Activated gamma-delta T cell treated with anti-CD3 and anti-CD28 coated beads, Interleukin-2, amount 50 U/mL, for 16 hours (primary cell): ENCODE data around the gene ANGPTL4.
"Not testable (repeated sequence)": the region's sequence is repeated elsewhere in the genome, so short reads cannot be mapped to it uniquely, and the experiment has no call there.

Source experiments
- DNase-seq: peaks from one replicate; pipeline ENCODE4 v3.0.0-alpha.2; 2020; ENCODE audit warnings: low read depth

ANGPTL4 gene

DNA sequence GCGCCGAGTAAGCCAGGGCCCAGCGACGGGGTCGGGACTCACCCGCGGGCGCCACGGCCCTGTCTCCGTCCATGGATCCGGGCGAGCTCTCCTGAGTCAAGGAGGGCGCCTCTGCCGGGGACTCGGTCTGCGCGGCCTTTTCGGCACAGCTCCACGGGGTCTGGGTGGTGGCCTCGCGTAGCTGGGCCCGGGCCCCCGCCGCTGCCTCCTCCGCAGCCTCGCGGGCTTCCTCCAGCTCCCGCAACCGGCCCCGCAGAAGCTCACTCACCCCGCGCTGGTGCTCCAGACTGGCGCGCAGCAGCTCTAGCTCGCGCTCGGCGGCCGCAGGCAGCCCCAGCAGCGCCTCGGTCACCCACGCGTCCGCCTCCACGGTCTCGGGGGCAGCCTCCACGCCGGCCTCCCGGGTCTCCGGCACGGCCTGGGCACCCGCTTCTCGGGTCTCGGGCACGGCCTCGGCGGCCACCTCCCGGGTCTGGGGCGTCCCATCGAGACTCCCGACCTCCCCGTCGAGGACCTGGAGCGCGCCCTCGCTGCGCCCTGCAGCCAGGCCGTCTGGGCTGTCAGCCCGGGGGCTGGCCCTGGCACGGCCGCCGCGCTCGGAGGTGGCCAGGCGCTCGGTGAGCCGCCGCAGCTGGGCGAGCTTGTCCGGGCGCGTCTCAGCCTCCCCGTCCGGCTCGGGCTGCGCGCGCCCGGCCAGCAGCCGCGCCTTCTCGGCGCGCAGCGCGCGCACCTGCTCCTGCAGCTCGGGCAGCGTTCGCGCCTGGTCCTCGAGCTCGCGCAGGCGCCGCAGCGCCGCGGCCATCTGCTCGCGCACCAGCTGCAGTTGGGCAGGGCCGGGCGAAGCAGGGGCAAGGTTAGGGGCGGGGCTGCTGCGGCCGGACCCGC lies 29.3 kb upstream of the ANGPTL4 start:
- no peak for DNase-seq

DNA sequence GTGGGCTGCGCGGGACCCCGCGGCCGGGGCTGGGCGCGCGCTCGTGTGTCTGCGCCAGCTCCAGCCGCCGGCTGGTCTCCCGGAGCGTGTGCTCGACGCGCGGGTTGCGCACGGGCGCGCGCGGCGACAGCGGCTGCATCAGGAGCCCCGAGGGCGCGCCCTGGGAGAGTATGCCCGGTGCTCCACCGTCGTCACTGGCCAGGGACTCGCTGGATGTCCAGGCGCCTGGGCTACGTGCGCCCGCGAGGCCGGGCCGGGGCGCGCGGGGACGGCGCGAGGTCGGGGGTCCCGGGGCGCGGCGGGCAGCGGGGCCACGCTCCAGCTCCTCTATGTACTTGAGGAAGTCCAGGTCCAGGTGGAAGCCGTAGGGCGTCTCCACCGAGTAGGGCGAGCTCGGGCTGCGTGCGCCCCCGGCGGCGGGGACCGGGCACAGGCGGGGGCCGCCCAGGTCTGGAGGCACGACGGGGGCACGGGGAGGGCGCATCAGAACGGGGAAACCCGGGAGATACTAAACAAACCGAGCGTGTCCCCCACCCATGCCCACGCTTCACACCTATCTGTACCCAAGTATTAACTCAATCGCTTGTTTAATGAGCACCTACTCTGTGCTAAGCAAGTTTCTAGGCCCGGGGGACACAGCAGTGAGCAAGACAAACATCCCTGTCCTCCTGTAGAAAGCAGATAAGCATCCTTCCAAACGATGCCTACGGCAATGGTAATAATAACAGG lies 28.4 kb upstream of the ANGPTL4 start:
- no peak for DNase-seq

DNA sequence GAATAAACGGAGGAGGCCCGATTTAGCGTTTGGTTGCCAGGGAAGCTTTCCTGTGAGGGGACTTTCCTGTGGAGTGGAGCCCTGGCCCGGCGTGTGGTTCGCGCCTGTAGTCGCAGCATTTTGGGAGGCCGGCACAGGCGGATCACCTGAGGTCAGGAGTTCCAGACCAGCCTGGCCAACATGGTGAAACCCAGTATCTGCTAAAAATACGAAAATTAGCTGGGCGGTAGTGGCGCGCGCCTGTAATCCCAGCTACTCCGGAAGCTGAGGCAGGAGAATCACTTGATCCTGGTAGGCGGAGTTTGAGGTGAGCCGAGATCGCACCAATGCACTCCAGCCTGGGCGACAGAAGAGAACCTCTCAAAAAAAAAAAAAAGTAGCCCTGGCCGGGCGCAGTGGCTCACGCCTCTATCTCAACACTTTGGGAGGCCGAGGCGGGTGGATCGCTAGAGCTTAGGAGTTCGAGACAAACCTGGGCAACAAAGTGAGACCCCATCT lies 27.8 kb upstream of the ANGPTL4 start:
- no peak for DNase-seq

DNA sequence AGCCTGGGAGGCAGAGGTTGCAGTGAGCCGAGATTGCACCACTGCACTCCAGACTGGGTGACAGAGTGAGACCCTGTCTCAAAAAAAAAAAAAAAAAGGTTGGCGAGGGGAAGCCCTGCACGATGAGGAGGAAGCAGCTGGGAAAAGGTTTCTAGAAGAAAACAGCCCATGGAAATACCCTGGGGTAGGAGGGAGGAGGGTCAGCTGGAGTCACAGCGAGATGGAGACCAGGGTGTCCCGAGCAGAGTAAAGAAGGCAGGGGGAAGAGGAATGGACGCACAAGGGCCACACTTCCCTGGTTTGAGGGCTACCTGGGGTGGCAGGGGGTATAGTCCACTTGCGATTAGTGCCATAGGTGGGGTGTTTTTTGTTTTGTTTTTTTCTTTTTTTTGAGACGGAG lies 27.3 kb upstream of the ANGPTL4 start:
- DNase-seq: no peak

DNA sequence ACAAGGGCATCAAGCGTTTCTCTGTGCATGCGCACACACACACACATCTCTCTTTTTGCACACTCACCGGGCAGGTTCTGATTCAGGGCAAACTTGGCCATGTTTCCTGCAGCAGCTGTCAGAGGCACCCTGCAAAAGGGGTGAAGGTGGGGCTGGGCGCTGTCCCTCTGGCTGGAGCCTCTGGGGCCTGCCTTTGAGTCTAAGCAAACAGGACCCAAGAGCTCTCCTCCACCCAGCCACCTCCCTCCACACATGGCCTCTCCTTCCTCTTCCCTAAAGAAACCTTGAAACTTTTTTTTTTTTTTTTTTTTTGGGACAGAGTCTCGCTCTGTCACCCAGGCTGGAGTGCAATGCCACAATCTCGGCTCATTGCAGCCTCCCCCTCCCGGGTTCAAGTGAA lies 26.2 kb upstream of the ANGPTL4 start:
- DNase-seq: no peak

DNA sequence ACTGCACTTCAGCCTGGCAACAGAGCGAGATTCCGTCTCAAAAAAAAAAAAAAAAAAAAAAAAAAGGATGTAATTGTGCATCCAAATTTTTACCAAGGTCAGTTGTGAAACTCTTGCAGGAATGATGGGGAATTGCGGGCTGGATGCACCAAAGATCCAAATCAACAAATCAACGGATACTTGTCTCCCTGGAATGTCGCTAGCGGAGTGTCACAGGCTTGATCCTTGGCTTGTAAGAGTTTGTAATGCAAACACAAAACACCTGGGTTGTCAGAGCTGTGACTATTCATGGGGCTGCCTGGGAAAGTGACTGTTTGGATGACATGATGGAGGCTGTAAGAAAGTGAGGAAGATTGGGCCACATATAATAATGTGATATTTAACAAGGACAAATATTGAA lies 25.1 kb upstream of the ANGPTL4 start:
- DNase-seq: no peak

DNA sequence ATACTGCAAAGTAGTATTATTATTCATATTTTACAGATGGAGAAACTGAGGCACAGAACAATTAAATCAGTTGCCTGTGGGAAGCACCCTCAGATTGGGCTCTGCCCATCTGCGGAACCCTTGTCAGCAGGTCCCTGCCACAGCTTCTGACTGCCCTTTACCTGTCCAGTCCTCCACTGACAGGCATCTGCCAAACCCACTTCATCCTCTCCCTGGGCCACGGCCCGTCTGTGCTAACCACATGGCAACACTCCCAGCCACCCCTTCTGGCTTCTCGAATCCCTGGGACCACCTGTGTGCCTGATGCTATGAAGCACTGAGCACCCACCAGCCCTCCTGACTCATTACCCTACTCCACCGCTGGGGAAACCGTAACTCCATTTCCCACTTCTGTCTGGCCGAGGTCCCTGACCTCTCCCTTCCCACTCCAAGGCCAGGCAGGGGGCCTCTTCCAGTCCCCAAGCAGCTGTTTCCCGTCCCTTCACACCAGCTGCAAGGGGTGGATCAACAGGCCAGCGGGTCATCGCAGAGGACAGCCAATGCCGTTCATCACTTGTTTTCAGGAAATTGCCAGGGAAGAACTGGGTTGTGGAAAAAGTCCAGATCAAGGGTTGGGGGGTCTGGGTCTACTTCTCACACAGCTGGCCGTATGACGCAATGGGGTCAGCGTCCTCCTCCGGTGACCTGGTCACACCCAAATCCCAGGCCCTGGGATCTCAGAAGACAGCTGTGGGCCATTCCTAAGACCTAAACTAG lies 23.4 kb upstream of the ANGPTL4 start:
- DNase-seq: no peak

DNA sequence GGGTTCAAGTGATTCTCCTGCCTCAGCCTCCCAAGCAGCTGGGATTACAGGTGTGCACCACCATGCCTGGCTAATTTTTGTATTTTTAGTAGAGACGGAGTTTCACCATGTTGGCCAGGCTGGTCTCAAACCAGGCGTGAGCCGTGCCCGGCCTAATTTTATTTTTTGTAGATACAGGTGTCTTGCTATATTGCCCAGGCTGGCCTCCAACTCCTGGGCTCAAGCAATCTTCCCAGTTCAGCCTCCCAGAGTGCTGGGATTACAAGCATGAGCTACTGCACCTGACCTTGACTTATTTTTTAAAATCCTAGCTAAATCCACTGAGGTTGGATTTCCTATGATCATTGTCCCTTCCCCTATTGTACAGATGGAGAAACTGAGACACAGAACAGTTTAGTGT lies 22.5 kb upstream of the ANGPTL4 start:
- not testable (repeated sequence) for DNase-seq

DNA sequence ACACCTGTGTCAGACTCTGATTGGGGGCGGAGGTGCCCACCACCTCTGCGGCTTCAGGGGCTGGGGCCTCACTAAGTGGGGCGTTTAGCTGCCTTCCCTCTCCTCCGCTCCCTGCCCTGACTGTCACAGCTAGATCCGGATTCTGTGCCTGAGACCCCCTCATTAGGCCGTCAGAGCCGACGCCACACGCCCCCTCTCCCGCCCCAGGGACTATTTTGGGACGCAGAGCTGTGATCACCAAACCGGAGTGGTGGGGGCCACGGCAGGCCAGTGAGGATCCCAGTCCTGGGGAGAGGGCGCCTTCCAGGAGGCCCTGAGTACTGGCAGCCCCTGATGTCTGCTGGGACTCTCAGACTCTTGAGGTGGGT lies 21.7 kb upstream of the ANGPTL4 start:
- DNase-seq: no peak

DNA sequence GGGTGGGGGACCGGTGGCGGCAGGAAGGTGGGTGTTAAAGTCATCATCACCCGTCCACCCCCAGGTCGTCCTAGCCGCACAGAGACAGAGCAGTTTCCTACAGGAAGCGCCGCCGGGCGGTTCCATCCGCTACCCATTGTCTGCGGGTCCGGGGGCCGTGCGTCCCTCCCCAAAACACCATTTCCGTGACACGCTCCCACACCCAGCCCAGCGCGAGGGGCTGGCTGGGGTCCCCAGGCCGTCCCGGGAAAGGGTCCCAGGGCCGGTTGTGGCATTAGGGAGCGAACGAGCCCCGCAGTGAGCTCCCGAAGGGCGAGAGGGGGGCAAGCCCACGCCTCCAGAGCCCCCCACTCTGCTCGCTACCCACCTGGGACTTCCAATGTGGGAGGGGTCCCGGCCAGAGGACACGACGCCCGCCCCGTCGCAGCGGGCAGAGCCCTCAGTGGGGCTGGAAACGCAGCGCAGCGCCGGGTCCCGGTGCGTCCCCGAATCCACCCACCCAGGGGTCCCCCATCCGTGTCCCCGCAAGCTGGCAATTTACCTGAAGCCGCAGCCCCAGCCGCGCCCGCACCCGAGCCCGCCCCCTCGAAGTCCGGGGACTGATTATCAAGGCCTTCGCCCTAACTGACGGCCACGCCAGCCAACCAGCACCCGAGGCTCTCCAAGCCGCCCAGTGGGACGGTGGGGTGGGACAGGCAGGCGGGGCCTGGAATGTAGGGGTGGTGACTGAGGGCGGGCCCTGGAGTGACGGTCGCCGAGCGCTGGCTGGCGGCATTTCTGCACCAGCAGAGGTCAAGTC lies 21.1 kb upstream of the ANGPTL4 start, which contains the start of gene KANK3:
Gene KANK3 (minus strand): TSS at position 579 of the 799 bp plus-strand sequence. CDS start 5,434 bp downstream, outside the sequence.
- peak; percentile 91 for DNase-seq

DNA sequence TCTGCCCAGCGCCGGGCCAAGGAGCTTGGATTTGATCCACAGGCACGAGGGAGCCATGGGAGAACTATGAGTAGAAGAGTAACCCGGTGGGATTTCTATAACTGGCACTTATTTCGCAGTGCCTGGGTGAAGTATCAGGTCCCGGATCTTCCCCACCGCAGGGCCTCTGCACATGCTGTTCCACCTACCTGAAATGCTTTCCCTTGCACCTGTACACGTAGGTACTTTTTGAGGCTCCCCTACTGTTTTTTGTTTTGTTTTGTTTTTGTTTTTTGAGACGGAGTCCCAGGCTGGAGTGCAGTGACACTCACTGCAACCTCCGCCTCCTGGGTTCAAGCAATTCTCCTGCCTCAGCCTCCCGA lies 20.5 kb upstream of the ANGPTL4 start:
- DNase-seq: no peak

DNA sequence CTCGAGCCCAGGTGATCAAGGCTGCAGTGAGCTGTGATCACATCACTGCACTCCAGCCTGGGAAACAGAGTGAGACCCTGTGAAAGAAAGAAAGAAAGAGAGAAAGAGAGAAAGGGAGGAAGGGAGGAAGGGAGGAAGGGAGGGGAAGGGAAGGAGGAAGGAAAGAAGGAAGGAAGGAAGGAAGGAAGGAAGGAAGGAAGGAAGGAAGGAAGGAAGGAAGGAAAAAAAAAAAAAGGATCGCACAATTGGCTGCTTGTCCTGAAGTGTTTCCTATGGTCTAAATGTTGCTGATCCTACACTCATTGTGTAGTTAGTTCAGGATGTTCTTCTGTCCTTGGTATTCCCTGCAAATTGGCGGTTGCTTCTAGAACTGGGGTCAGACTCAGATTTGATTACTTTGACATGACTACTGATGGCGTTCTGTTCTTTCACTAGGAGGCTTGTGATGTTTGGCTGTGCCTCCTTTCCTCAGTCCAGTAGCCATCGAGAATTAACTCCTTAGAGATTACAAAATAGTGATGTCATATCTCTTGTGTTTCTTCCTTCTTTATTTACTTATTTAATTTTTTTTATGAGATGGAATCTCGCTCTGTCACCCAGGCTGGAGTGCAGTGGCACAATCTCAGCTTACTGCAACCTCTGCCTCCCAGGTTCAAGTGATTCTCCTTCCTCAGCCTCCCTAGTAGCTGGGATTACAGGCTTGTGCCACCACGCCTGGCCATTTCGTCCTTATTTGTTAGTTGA lies 14.2 kb upstream of the ANGPTL4 start:
- DNase-seq: not testable (repeated sequence)

DNA sequence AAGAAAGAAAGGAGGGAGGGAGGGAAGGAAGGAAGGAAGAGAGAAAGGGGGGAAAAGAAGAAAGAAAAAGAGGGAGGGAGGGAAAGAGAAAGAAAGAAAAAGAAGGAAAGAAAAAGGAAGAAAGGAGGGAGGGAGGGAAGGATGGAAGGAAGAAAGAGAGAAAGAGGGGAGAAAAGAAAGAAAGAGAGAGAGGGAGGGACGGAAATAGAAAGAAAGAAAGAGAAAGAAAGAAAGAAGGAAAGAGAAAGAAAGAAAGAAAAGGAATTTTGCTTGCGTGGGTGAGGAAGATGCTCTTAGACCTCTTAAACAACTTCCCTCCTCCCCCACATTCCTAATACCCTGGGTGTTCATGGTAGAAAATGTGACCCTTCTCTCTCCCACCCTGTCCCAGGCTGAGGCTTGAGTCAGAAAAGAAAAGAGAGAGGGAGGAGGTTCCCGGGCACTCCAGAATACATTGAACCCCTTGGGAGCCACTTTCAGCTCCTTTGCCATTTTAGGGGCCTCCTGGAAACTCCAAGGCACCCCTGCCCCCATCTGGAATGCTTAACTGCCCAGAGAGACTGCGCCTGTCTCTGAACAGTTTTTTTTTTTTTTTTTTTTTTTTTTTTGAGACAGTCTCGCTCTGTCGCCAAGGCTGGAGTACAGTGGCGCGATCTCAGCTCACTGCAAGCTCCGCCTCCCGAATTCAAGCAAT lies 11.7 kb upstream of the ANGPTL4 start:
- no peak for DNase-seq

DNA sequence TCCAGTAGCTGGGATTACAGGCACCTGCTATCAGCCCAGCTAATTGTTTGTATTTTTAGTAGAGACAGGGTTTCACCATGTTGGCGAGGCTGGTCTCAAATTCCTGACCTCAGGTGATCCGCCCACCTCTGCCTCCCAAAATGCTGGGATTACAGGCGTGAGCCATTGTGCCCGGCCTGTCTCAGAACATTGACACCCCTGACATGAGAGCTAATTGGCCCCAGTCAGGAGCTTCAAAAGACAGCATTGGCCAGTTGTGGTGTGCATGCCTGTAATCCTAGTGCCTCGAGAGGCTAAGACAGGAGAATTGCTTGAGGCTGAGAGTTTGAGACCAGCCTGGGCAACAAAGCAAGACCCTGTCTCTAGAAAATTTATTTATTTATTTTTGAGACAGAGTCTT lies 11.1 kb upstream of the ANGPTL4 start:
- not testable (repeated sequence) for DNase-seq

DNA sequence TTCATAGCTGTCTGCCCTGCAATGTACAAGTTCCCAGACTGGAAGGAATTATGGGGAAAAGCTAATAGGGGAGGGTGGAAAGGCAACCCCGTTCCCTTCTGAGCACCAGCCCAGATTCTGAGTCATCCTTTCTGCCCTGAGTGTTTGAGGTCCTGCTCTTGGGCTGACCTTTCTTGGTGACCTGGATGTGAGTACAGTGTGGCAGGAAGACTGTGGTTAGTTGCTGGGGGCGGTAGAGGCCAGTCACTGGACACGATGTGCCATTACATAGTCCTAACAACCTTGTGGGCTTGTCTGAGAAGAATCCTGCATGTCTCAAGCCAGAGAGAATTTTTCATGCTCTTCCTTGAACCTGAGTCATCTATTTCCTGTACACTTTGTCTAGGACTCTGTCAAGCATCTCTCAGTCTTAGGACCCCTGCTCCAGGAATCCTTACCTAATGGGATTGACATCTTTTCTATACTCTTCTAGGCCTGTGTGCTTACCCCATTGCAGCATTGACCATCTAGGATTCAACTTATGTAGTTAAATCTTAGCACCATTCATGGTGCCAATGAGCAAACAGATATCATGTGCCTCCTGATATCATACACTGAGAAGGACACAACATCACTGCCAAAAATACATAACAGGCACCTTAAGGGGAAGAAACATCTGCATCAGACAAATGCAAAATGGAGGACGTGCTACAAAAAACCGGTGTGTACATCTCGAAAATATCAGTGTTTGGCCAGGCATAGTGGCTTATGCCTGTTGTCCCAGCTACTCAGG lies 8.1 kb upstream of the ANGPTL4 start:
- no peak for DNase-seq

DNA sequence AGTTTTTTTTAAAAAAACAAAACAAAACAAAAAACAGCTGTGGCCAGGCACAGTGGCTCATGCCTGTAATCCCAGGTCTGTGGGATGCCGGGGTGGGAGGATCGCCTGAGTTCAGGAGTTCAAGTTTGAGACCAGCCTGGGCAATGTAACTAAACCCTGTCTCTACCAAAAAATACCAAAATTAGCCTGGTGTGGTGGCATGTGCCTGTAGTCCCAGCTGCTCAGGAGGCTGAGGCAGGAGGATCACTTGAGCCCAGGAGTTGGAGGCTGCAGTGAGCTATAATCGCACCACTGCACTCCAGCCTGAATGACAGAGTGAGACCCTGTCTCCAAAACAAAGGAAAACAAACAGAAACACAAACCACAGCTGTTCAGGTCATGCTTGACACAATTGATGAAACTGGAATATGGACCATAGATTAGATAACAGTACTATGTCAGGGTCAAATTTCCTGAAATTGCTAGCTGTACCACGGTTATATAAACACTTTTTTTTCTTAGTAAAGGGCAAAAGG lies 6.9 kb upstream of the ANGPTL4 start:
- no peak for DNase-seq

DNA sequence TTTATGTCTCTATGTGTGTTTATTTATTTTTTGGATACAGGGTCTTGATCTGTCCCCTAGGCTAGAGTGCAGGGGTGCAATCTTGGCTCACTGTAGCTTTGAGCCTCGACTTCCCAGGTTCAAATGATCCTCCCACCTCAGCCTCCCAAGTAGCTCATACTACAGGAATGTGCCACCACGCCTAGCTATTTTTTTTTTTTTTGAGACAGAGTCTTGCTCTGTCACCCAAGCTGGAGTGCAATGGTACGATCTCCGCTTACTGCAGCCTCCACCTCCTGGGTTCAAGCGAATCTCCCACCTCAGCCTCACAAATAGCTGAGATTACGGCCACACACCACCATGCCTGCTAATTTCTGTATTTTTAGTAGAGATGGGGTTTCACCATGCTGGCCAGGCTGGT lies 5.0 kb upstream of the ANGPTL4 start:
- DNase-seq: no peak

DNA sequence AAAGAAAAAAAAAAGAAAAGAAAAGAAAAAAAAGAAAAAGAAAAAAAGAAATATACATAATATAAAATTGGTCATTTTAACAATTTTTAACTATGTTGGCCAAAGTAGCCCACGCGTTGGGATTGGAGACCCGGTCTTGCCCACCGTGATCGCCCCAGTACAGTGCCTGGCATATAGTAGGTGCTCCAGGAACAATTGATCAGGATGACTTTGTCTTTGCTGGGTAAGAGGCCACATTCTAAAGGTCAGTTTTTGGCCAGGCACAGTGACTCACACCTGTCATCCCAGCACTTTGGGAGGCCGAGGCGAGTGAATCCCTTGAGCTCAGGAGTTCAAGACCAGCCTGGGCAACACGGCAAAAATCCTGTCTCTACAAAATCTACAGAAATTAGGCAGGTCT lies 3.8 kb upstream of the ANGPTL4 start:
- no peak for DNase-seq
